HG02623 (cell line): ENCODE data around the gene SLC7A1.

Experiments used
- ATAC-seq: cut with Tn5 transposase; IDR thresholded peaks from one replicate; pipeline ENCODE4 v1.9.1; 2021; ENCODE audit warnings: moderate library complexity; ENCODE audit not compliant: unreplicated experiment

Gene SLC7A1

GRCh38 chr13:29496241-29496712 is 99.2 kb downstream of the SLC7A1 start:
- no peak for ATAC-seq

GRCh38 chr13:29494520-29494919 is 101.0 kb downstream of the SLC7A1 start:
- no peak for ATAC-seq

DNA sequence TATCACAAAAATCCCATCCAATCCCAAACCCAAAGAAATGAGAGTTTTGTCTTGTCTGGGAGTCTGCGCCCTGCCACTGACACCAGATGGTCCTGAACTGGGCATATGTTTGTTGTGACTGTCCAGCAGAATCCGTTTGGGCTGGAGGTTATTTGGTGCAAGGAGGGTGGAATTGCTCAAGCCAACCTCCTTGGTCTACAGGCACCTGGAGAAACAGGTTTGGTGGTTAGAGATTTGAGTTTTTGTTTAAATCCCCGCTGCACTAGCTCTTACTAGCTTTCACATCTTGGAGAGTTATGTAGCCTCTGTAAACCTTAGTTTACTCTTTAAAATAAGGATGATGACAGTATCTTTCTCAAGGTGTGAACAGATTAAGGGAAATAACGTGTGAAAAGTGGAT is 101.7 kb downstream of the SLC7A1 start:
- no peak for ATAC-seq

DNA sequence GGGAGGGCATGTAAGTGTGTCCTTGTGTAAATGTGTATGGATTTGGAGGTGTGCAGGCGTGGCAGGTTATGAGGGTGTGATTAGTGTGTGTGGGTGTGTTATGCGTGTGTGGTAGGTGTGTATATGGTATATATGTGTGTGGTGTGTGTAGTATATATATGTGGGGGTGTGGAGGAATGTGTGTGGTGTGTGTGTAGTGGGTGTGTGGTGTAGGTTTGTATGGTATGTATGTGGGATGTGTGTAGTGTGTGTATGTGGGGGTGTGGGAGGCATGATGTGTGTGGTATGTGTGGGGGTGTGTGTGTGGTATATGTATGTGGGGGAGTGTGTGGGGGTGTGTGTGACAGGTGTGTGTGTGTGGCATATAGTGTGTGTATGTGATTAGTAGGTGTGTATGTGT is 104.2 kb downstream of the SLC7A1 start:
- ATAC-seq = no peak

- no peak for ATAC-seq
These were observed 105.0 kb downstream of the SLC7A1 start for GRCh38 chr13:29490561-29490885.

- ATAC-seq = no peak
These were observed 105.6 kb downstream of the SLC7A1 start for GRCh38 chr13:29489650-29490560.

DNA sequence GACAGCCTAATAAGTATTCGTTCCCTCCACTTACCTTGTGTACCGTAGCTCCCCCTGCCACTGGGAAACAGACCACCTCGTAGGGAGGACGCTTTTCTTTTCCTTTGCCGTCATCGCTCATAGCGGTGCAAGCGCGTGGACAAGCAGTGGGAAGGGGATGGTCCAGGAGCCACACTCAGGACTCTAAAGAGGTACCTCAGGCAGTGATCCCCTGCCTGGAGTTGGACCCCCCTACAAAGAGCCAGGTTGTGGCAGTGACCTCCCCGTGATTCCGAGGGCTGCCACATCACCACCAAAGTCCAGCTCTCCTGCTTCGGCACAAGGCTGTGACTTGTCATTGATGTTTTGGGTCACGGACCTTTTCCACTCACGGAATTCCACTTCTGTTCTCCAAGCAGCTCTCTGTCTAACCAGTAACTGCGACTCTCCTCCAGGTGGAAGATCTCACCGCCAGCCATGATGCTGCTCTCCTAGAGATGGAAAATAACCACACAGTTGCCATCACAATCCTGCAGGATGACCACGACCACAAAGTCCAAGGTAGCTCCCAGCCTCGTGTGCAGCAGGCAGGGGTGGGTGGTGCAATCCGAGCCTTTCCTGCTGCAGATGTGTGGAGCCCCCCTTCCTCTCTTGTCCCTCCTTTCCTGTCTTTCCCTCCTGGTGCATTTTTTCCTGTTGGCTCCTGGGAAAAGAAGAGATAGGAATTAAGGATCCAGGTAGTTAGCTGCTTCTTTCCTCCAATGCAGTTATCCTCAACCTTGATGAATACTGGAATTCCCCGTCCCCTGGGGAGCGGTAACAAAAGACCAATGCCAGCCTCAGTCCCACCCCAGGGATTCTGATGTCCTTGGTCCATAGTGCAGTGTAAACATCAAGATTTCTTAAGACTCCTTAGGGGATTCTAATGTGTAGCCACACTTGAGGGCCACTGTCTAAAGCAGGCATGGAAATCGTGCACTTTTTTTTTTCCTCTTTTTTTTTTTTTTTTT is 107.7 kb downstream of the SLC7A1 start:
- no peak for ATAC-seq

GRCh38 chr13:29486551-29486950 is 108.9 kb downstream of the SLC7A1 start:
- ATAC-seq = no peak

DNA sequence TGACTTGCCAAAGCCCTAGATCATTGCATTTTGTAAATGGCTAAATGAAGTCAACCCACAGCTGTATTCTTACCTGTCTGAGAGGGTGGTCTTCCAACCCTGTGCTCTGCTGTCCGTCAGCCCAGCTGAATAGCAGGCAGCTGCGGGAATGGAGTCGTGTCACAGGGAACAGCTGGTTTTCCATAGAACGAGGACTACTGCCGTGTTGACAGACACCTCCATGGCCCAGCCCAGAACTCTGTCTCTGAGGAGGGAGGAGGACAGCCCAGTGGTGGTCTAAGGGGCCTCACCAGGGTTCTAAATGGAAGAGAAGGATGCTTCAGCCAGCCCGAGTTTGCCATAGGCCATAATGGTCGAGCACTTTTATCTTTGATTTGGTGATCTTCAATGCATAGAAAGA is 110.7 kb downstream of the SLC7A1 start:
- no peak for ATAC-seq

GRCh38 chr13:29484236-29484635 is 111.3 kb downstream of the SLC7A1 start:
- ATAC-seq = no peak

GRCh38 chr13:29483623-29484022 is 111.9 kb downstream of the SLC7A1 start:
- no peak for ATAC-seq

DNA sequence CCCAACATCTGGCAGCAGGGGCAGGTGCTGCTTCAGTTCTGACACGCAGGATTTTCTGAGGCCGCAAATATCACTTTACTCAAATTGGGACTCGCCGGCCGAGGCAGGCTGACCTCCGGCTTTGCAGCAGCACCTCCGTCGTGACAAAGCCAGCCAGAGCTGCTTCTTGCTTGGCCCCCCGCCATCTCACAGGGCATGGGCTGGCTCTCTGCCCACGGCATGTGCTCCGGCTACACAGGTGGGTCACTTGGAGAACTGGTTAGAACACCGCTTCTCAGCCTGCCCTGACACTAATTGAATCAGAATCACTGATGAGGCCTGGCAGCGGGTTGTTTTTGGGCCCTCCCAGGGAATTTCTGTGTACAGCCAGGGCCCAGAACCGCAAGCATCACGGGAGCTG is 112.3 kb downstream of the SLC7A1 start:
- no peak for ATAC-seq

- no peak for ATAC-seq
These were observed 113.0 kb downstream of the SLC7A1 start for GRCh38 chr13:29482504-29482903.

DNA sequence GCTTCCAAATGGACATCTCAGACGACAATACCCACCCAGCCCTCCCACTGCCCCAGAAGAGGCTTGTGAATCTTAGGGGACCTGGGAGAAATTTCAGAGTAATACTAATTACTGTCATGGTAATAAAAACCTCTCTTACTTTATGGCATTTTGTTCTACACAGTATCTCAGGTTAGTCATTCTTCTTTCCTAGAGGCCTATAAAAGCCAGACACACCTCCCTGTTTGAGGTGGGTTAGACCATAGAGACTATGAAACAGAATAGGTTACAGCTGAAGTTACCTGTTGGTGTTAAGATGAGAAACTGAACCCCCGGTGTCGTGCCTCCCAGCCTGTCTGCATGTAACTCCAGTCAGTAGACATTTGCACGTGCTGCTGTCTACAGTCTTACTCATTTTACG is 113.9 kb downstream of the SLC7A1 start:
- ATAC-seq = no peak

DNA sequence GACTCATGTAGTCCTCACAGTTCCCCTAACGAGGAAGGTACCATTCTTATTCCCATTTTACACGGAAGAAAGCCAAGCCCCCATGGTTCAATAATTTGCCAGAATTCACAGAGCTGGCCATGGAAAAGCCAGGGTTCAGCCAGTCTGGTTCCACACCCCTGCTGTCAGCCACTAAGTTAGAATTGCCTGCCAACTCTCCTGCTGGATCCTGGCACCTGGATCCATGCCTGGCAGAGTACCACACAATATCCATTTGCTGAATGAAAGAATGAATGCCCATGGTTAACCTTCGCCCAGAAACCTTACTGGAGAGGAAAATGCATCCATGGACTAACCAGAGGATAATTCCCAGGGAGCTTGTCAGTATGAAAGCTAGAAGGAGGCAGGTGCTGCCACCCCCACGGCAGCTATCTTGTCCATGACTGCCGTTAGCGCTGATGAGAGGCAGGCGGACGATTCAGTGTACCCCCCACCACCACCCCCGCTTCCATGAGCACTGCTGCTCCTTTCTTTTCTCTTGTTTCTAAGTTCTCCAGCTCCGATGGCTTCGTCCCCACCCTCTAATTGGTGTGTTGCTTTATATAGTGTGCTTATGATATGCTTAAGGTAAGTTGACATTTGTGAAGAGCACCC is 114.5 kb downstream of the SLC7A1 start:
- no peak for ATAC-seq

- no peak for ATAC-seq
These were observed 115.6 kb downstream of the SLC7A1 start for GRCh38 chr13:29479716-29480492.

DNA sequence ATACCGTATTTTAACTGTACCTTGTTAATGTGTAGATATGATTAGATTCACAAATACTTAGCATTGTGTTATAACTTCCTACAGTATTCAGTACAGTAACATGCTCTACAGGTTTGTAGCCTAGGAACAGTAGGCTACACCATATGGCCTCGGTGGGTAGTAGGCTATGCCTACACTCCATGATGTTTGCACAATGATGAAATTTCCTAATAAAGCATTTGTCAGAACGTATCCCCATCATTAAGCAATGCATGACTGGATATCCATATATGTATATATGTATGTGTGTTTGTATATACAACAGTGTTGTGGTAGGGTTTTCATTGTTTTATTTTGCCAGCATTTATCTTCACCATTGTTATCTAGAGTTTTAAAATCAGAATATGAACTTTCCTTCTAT is 119.4 kb downstream of the SLC7A1 start:
- no peak for ATAC-seq

- no peak for ATAC-seq
These were observed 120.5 kb downstream of the SLC7A1 start for GRCh38 chr13:29474991-29475390.

DNA sequence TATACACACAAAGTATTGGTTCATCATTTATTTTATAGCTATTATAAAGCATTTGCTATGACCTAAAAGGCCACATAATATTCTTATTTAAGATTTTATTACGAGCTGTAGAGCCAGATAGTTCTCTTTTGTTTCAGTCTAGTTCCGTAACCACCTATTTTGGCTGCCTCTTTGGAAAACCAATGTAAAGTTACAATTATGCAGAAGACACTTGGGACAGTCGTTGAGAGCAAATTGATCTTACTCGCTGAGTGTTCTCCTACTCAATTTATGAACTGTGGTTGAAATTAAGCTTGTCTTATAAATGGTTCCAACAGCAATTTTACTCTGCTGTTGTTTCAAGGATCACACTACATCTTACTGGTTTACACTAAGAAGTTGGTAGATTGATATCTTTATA is 122.3 kb downstream of the SLC7A1 start:
- no peak for ATAC-seq

GRCh38 chr13:29472332-29472961 is 123.0 kb downstream of the SLC7A1 start:
- no peak for ATAC-seq
